ENCODE data around the gene C5orf24.

- TF ChIP-seq EZH2 (IDR thresholded peaks at IDR 0.05; ENCODE audit: insufficient read depth, poor library complexity, severe bottlenecking) (no peak), EZH2phosphoT487 (IDR thresholded peaks at IDR 0.05; ENCODE audit: insufficient read depth, low read depth) (no peak)
Measured at GRCh38 chr5:134879456-134879855, 33.7 kb downstream of the C5orf24 start.
